ENCODE measurements around the gene PAIP2. TPM values are rescaled to one million over a fixed set of nuclear protein-coding genes. Genes with fewer than 3 reads are reported as not detected.

Gene PAIP2
- total and polyA plus RNA-seq, 4 donors: 55.6 to 83.1 (median 70.6) TPM

DNA sequence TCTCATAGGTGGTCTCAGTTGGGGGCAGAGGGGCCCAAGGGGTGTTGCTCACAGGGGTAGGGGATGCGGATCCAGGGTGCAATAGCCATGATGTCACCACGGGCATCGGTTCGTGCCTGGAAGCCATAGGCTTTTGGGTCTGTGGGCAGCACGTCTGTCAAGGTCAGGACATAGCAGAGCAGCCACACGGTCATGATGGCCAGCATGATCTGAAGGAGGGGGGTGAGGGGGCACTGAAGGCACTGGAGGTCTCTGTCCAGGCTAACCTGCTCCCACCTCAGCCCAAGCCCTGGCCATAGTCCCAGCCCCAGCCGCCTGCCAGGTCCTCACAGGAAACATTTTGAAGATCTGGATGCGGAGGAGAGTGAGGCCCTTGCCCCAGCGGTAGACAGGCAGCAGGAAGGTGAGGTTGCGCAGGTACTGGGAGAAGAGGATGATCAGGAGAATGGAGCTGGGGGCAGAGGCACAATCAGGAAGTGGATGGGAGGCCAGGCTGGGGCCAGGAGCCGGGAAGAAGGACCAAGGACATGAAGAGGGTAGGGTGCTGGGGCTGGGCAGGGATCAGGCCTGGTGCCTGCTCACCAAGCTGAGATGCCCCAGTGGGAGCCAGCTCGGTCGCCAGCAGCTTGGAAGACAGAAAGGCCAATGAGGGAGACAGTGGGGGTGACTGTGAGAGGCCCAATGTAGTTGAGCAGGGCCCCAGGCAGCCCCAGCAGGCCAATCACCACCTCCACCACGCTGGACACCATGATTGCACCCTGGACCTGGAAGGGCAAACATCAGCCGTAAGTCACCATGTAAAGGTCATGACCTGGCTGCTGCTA lies 38.2 kb downstream of the PAIP2 start:
- TF ChIP-seq, protein P1, sequence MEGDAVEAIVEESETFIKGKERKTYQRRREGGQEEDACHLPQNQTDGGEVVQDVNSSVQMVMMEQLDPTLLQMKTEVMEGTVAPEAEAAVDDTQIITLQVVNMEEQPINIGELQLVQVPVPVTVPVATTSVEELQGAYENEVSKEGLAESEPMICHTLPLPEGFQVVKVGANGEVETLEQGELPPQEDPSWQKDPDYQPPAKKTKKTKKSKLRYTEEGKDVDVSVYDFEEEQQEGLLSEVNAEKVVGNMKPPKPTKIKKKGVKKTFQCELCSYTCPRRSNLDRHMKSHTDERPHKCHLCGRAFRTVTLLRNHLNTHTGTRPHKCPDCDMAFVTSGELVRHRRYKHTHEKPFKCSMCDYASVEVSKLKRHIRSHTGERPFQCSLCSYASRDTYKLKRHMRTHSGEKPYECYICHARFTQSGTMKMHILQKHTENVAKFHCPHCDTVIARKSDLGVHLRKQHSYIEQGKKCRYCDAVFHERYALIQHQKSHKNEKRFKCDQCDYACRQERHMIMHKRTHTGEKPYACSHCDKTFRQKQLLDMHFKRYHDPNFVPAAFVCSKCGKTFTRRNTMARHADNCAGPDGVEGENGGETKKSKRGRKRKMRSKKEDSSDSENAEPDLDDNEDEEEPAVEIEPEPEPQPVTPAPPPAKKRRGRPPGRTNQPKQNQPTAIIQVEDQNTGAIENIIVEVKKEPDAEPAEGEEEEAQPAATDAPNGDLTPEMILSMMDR (IDR thresholded peaks at IDR 0.05; ENCODE audit: control extremely low read depth, extremely low read depth): no peak
- ATAC-seq (ENCODE audit: insufficient read depth, low FRiP score): no peak
- H3K27me3 ChIP-seq (ENCODE audit: control insufficient read depth in 3 of 3, insufficient read depth in 3 of 3, low read length in 2 of 3): no peaks in the 10 kb centered on the region
- H3K9ac ChIP-seq (ENCODE audit: insufficient read depth in 1 of 2, low read length in 2 of 2): no peak overlapping the region
- WGBS, 2 donors: 89 to 91% methylated on average over 15 of the region's 15 CpGs
- no peaks in the 10 kb centered on the region for H3K9me3 ChIP-seq (ENCODE audit: control insufficient read depth in 4 of 4, insufficient read depth in 3 of 4, low read length in 3 of 4)
- no peak overlapping the region for H3K27ac ChIP-seq (ENCODE audit: low read depth in 1 of 2, low read length in 1 of 2)
- peaks cover 0 to 6% (median 0%) of the 10 kb centered on the region in 5 donors for H3K4me1 ChIP-seq (ENCODE audit: control insufficient read depth in 5 of 5, insufficient read depth in 5 of 5, low read length in 5 of 5)
- no peak overlapping the region for H3K4me3 ChIP-seq
- peaks cover 0 to 4% (median 1%) of the 10 kb centered on the region in 4 donors for H3K36me3 ChIP-seq (ENCODE audit: control insufficient read depth in 4 of 4, insufficient read depth in 4 of 4, low read length in 4 of 4)
- DNase-seq: no peak

DNA sequence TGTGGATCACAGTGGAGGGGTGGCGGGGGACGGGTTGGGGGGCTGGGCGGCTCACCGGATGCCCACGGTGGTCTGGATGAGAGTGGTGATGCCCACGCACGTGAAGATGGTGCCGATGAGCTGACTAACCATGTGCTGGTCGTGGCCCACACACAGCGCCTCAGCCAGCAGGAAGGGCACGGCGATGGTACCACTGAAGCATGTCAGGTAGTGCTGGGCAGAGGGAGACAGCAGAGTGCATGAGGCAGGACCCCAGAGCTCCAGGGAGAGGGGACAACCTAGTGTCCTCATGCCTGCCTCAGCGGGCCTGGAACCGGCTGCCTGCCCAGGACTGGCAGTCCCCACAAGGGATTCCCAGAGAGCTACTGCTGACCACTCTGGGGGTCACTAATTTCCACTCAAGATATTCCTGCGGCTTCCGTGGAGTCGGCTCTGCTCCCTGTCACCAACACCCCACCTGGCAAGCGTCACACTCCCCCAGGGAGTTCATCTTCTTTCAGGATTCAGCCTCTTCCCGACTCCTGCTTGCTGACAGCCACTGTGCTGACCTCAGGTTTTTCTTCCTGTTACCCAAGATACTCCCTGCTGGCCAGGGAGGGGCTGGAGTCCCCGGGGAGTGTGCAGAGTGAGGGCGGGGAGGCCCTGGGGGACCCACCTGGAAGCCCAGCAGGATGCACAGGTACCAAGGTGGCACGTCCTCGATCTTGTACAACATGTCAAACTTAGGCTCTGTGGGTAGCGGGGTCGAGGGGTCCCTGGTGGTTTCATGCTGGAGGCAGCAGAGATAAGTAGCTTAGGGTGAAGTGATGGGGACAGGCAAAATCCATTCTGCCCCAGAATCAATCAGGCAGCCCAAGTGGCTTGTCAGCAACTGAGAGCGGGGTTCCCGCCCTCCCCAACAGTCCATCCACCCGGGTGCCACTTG lies 40.4 kb downstream of the PAIP2 start:
- peaks cover 0 to 3% (median 0%) of the 10 kb centered on the region in 4 donors for H3K36me3 ChIP-seq (ENCODE audit: control insufficient read depth in 4 of 4, insufficient read depth in 4 of 4, low read length in 4 of 4)
- no peak for ATAC-seq (ENCODE audit: insufficient read depth, low FRiP score)
- 89 to 92% methylated on average over 28 of the region's 28 CpGs for WGBS, 2 donors
- H3K4me1 ChIP-seq (ENCODE audit: control insufficient read depth in 5 of 5, insufficient read depth in 5 of 5, low read length in 5 of 5): peaks cover 0 to 6% (median 0%) of the 10 kb centered on the region in 5 donors
- no peak overlapping the region for H3K9ac ChIP-seq (ENCODE audit: insufficient read depth in 1 of 2, low read length in 2 of 2)
- H3K27ac ChIP-seq (ENCODE audit: low read depth in 1 of 2, low read length in 1 of 2): no peak overlapping the region
- no peaks in the 10 kb centered on the region for H3K9me3 ChIP-seq (ENCODE audit: control insufficient read depth in 4 of 4, insufficient read depth in 3 of 4, low read length in 3 of 4)
- H3K27me3 ChIP-seq (ENCODE audit: control insufficient read depth in 3 of 3, insufficient read depth in 3 of 3, low read length in 2 of 3): no peaks in the 10 kb centered on the region
- TF ChIP-seq, protein P1 (IDR thresholded peaks at IDR 0.05; ENCODE audit: control extremely low read depth, extremely low read depth): no peak
- no peak overlapping the region for H3K4me3 ChIP-seq
- no peak for DNase-seq

DNA sequence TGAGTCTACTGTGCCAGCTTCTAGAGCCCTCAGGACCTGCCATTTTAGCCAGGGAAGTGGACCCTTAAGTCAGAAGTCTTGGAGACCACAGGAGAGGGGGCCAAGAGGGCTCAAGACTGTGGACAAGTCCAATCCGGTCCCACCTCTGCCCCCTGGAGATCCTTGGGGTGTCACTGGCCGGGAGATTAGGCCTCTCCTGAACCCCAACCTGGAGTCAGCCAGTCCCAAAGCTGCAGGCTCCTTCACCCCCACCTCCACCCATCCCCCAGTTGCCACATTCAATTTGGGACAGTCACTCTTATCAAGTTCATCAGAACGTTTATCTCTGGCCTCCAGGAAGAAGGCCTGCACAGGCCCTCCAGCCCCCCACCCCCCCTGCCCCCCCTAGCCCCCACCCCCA lies 41.2 kb downstream of the PAIP2 start:
- TF ChIP-seq, protein P1 (IDR thresholded peaks at IDR 0.05; ENCODE audit: control extremely low read depth, extremely low read depth): no peak
- H3K4me3 ChIP-seq: no peak overlapping the region
- H3K36me3 ChIP-seq (ENCODE audit: control insufficient read depth in 4 of 4, insufficient read depth in 4 of 4, low read length in 4 of 4): peaks cover 0 to 3% (median 0%) of the 10 kb centered on the region in 4 donors
- H3K27me3 ChIP-seq (ENCODE audit: control insufficient read depth in 3 of 3, insufficient read depth in 3 of 3, low read length in 2 of 3): no peaks in the 10 kb centered on the region
- H3K9ac ChIP-seq (ENCODE audit: insufficient read depth in 1 of 2, low read length in 2 of 2): no peak overlapping the region
- no peak for ATAC-seq (ENCODE audit: insufficient read depth, low FRiP score)
- WGBS, 2 donors: 56 to 57% methylated on average over 2 to 3 of the region's 3 CpGs
- H3K4me1 ChIP-seq (ENCODE audit: control insufficient read depth in 5 of 5, insufficient read depth in 5 of 5, low read length in 5 of 5): peaks cover 0 to 6% (median under 1%) of the 10 kb centered on the region in 5 donors
- no peak overlapping the region for H3K27ac ChIP-seq (ENCODE audit: low read depth in 1 of 2, low read length in 1 of 2)
- H3K9me3 ChIP-seq (ENCODE audit: control insufficient read depth in 4 of 4, insufficient read depth in 3 of 4, low read length in 3 of 4): no peaks in the 10 kb centered on the region
- DNase-seq: no peak
